OCI-LY1 (cell line): ENCODE measurements around the gene TARBP2.

Experiments used
- CTCF ChIP-seq: fragments of 200-600 bp; sonication (generic), shearing (Covaris generic); IDR thresholded peaks from 2 replicates; pipeline ENCODE4 v1.5.1; 2017; ENCODE audit warnings: mild to moderate bottlenecking, antibody characterized with exemption, low read length, moderate library complexity, mixed read lengths
- EZH2 ChIP-seq: fragments of 200-600 bp; sonication (generic), shearing (Covaris generic); IDR thresholded peaks from 2 replicates; pipeline ENCODE4 v1.8.0; 2017; ENCODE audit warnings: borderline replicate concordance, mixed run types, mild to moderate bottlenecking, antibody characterized with exemption, low read length, moderate library complexity, mixed read lengths

- TF ChIP-seq CTCF (no peak), EZH2 (no peak)
Observed at GRCh38 chr12:53498235-53498630, 2.9 kb upstream of the TARBP2 start.
